K562 (cell line): ENCODE data around the gene PHC3. TPM values are rescaled to one million over a fixed set of nuclear protein-coding genes. Genes with fewer than 3 reads are reported as not detected.

Experiments
- ADNP ChIP-seq: fragments of 200-800 bp; sonication (Bioruptor generic); IDR thresholded peaks from 2 replicates; pipeline ENCODE4 v1.6.1; 2016; ENCODE audit warnings: missing genetic modification characterization, missing compliant biosample characterization
- ARID4B ChIP-seq: sonication (generic); formaldehyde crosslinking; IDR thresholded peaks from 2 replicates; pipeline ENCODE4 v1.8.0; 2022; ENCODE audit warnings: mild to moderate bottlenecking, missing genetic modification reagents
- BRF1 ChIP-seq: IDR thresholded peaks from 3 replicates; pipeline ENCODE4 v1.6.1; 2011; ENCODE audit warnings: borderline replicate concordance, mild to moderate bottlenecking; ENCODE audit not compliant: insufficient read length; ENCODE audit errors: extremely low read depth
- CHAMP1 ChIP-seq: fragments of 450-650 bp; IDR thresholded peaks from 2 replicates; pipeline ENCODE4 v1.6.1; 2016; ENCODE audit warnings: mild to moderate bottlenecking
- ELF2 ChIP-seq: fragments of 250-450 bp; sonication (Bioruptor Pico); IDR thresholded peaks from 2 replicates; pipeline ENCODE4 v1.5.0; 2021; ENCODE audit warnings: mild to moderate bottlenecking
- GTF2B ChIP-seq: IDR thresholded peaks from 2 replicates; pipeline ENCODE4 v1.6.1; 2011; ENCODE audit not compliant: insufficient read length; ENCODE audit errors: extremely low read depth
- HMGXB4 ChIP-seq: sonication (generic); formaldehyde crosslinking; IDR thresholded peaks from 2 replicates; pipeline ENCODE4 v1.8.1; 2023; ENCODE audit warnings: mild to moderate bottlenecking, missing genetic modification reagents
- HOMEZ ChIP-seq: fragments of 250-450 bp; sonication (Bioruptor Pico); IDR thresholded peaks from 2 replicates; pipeline ENCODE4 v1.4.0; 2020; ENCODE audit warnings: mild to moderate bottlenecking, moderate library complexity
- NCOA1 ChIP-seq: fragments of 450-650 bp; IDR thresholded peaks from 2 replicates; pipeline ENCODE4 v1.6.1; 2016; ENCODE audit warnings: low read depth
- RAD21 ChIP-seq, 2 experiments: fragments of 250-450 bp in 1 of 2; fragments of 450-650 bp in 1 of 2; sonication (Bioruptor Pico) in 1 of 2; formaldehyde crosslinking in 1 of 2; IDR thresholded peaks in 1 of 2; conservative IDR thresholded peaks in 1 of 2; 2 replicates each; pipeline versions ENCODE4 v1.4.0 to v1.8.0; 2020 to 2022; ENCODE audit warnings: mild to moderate bottlenecking in 2 of 2, moderate library complexity in 1 of 2
- RNF2 ChIP-seq: sonication (generic); IDR thresholded peaks from 2 replicates; pipeline ENCODE4 v1.6.1; 2016
- TSC22D4 ChIP-seq: fragments of 450-650 bp; IDR thresholded peaks from 2 replicates; pipeline ENCODE4 v1.6.1; 2016; ENCODE audit warnings: missing genetic modification characterization, missing biosample characterization, control low read depth
- YY1 ChIP-seq, 3 experiments: IDR thresholded peaks; 2 replicates each; pipeline ENCODE4 v1.6.1; 2011; ENCODE audit warnings: low read length in 2 of 3, mild to moderate bottlenecking in 2 of 3, moderate library complexity in 2 of 3, borderline replicate concordance in 1 of 3, control low read depth in 1 of 3, low read depth in 1 of 3; ENCODE audit not compliant: insufficient read depth in 3 of 3, insufficient replicate concordance in 2 of 3, control insufficient read depth in 1 of 3, insufficient read length in 1 of 3; ENCODE audit errors: extremely low read depth in 1 of 3
- ZC3H4 ChIP-seq: sonication (generic); formaldehyde crosslinking; IDR thresholded peaks from 2 replicates; pipeline ENCODE4 v1.9.0; 2021; ENCODE audit warnings: missing genetic modification reagents, borderline replicate concordance
- ZNF431 ChIP-seq: sonication (generic); formaldehyde crosslinking; IDR thresholded peaks from 2 replicates; pipeline ENCODE4 v1.8.0; 2022; ENCODE audit warnings: mild to moderate bottlenecking, missing genetic modification reagents
- polyA plus RNA-seq, 8 experiments: library from polyadenylated mRNA; depleted of rRNA in 4 of 8; stranded (reverse) in 5 of 8; unstranded in 3 of 8; fragments of >200 nt; fragmentation: Nextera tagmentation in 2 of 8; fragmentation: Illumina TruSeq in 1 of 8; extraction: Ambion mirVana in 2 of 8; extraction: Trizol in 1 of 8; gene quantifications; 2 replicates each; pipeline versions ENCODE4 v1.2.1 to v1.2.3, GENCODE V29; 2011 to 2014; ENCODE audit warnings: inconsistent platforms in 1 of 8, missing spikeins in 1 of 8
- total RNA-seq, 7 experiments: library from RNA; depleted of rRNA in 6 of 7; stranded (reverse); fragments of >200 nt in 6 of 7; fragmentation: Illumina TruSeq in 2 of 7; extraction: Trizol in 2 of 7; gene quantifications; 2 replicates each; pipeline versions ENCODE4 v1.2.1 to v1.2.3, GENCODE V29; 2011 to 2021; ENCODE audit warnings: low replicate concordance in 1 of 7

The PHC3 gene
- total and polyA plus RNA-seq, 9 of the 15 experiments (the other 6 are each of a cell fraction or from before 2014, with no cell fraction given) = 3.1 to 21.6 (median 10.5) TPM

- TF ChIP-seq CHAMP1 (no peak), BRF1 (no peak), ARID4B (CRISPR knock-in tag) (no peak), RAD21 (CRISPR knock-in tag; conservative IDR thresholded peaks at IDR 0.05 in 1 of 2, IDR thresholded peaks at IDR 0.05 in 1 of 2) (no peak), HOMEZ (CRISPR knock-in tag) (no peak), NCOA1 (peak; percentile 74; the same call in 1 of the 2 replicates), YY1 (IDR thresholded peaks at IDR 0.05; ENCODE audit: borderline replicate concordance in 1 of 3, control insufficient read depth in 1 of 3, extremely low read depth in 1 of 3, insufficient read depth in 3 of 3, insufficient read length in 1 of 3, insufficient replicate concordance in 2 of 3, low read depth in 1 of 3, low read length in 2 of 3) (no peak), ZNF431 (CRISPR knock-in tag) (no peak), TSC22D4 (tag) (no peak), RNF2 (peak; percentile 38; the same call in 1 of the 2 replicates), ELF2 (no peak), HMGXB4 (CRISPR knock-in tag) (no peak), GTF2B (no peak), ZC3H4 (CRISPR knock-in tag) (no peak), ADNP (tag) (no peak)
Observed at GRCh38 chr3:170132335-170132734, 49.2 kb downstream of the PHC3 start (continued).
